ENCODE data around the gene MYLK2. TPM values are rescaled to one million over a fixed set of nuclear protein-coding genes. Genes with fewer than 3 reads are reported as not detected.

The MYLK2 gene
- total RNA-seq = 39.5 TPM
- polyA plus RNA-seq (ENCODE audit: insufficient read depth in 1 of 8, insufficient read length in 8 of 8, low replicate concordance in 1 of 8) = 10 to 100 TPM; 35.0 to 65.5 (median 43.4) TPM
- long read RNA-seq, donor 1, partial matches to known transcripts = 0 of 5 reads
- long read RNA-seq, donor 1, other reads (novel, unspliced or antisense) = 0 of 5 reads
- long read RNA-seq, donor 2 = 0 reads
- long read RNA-seq, donor 3, partial matches to known transcripts = 0 of 7 reads
- long read RNA-seq, donor 3, other reads (novel, unspliced or antisense) = 0 of 7 reads
- long read RNA-seq, donor 4, partial matches to known transcripts = 6 of 10 reads
- long read RNA-seq, donor 4, other reads (novel, unspliced or antisense) = 0 of 10 reads
- long read RNA-seq, donor 5, transcript MYLK2-201 (13 exons, 2,787 nt) = major isoform, 7 of 22 reads
- long read RNA-seq, donor 5, partial matches to known transcripts = 12 of 22 reads
- long read RNA-seq, donor 5, other reads (novel, unspliced or antisense) = 0 of 22 reads
- long read RNA-seq, donor 6, transcript MYLK2-201 (13 exons, 2,787 nt) = major isoform, 6 of 8 reads
- long read RNA-seq, donor 6, partial matches to known transcripts = 0 of 8 reads
- long read RNA-seq, donor 6, other reads (novel, unspliced or antisense) = 0 of 8 reads
- long read RNA-seq, donor 7, transcript MYLK2-201 (13 exons, 2,787 nt) = major isoform, 6 of 8 reads
- long read RNA-seq, donor 7, partial matches to known transcripts = 0 of 8 reads
- long read RNA-seq, donor 7, other reads (novel, unspliced or antisense) = 0 of 8 reads
- long read RNA-seq, donor 8, partial matches to known transcripts = 0 of 2 reads
- long read RNA-seq, donor 8, other reads (novel, unspliced or antisense) = 0 of 2 reads
- long read RNA-seq, donor 9, transcript MYLK2-201 (13 exons, 2,787 nt) = major isoform, 7 of 28 reads
- long read RNA-seq, donor 9, partial matches to known transcripts = 18 of 28 reads
- long read RNA-seq, donor 9, other reads (novel, unspliced or antisense) = 0 of 28 reads
- long read RNA-seq, donor 10, partial matches to known transcripts = 10 of 16 reads
- long read RNA-seq, donor 10, other reads (novel, unspliced or antisense) = 0 of 16 reads
- long read RNA-seq, donor 11, transcript MYLK2-201 (13 exons, 2,787 nt) = major isoform, 6 of 22 reads
- long read RNA-seq, donor 11, partial matches to known transcripts = 13 of 22 reads
- long read RNA-seq, donor 11, other reads (novel, unspliced or antisense) = 0 of 22 reads

- H3K27me3 ChIP-seq (ENCODE audit: control insufficient read depth, insufficient read depth, low read length) = no peaks in the 10 kb centered on the region
- DNase-seq = peak; percentile 90
- H3K4me3 ChIP-seq (ENCODE audit: low read length) = peak within 1 kb of the TSS; percentile 52
- WGBS (ENCODE audit: insufficient coverage) = 33% methylated on average over 11 of the region's 16 CpGs
- peaks cover 4% of the 10 kb centered on the region for H3K36me3 ChIP-seq (ENCODE audit: control insufficient read depth, insufficient read depth, low read length)
- H3K4me1 ChIP-seq (ENCODE audit: control insufficient read depth, insufficient read depth, low read length) = peaks cover 72% of the 10 kb centered on the region
- peak within 1 kb of the TSS; percentile 83 for H3K27ac ChIP-seq (ENCODE audit: low read length)
- no peaks in the 10 kb centered on the region for H3K9me3 ChIP-seq (replicated peaks; ENCODE audit: control insufficient read depth, low read depth, low read length)
These were observed at the start of gene MYLK2 for GRCh38 chr20:31819083-31819784. Gene MYLK2 (plus strand): TSS chr20:31819356. CDS start chr20:31819581, 225 bp downstream.

- Histone ChIP-seq H3K9me3 (replicated peaks; ENCODE audit: control insufficient read depth, low read depth, low read length) (no peaks in the 10 kb centered on the region), H3K27me3 (ENCODE audit: control insufficient read depth, insufficient read depth, low read length) (no peaks in the 10 kb centered on the region), H3K27ac (ENCODE audit: low read length) (no peak overlapping the region), H3K36me3 (ENCODE audit: control insufficient read depth, insufficient read depth, low read length) (peaks cover 27% of the 10 kb centered on the region), H3K4me1 (ENCODE audit: control insufficient read depth, insufficient read depth, low read length) (no peaks in the 10 kb centered on the region), H3K4me3 (ENCODE audit: low read length) (no peak overlapping the region)
- no CpG with 5 or more reads among the region's 5 CpGs for WGBS (ENCODE audit: insufficient coverage)
- DNase-seq = no peak
These were observed 49.5 kb upstream of the MYLK2 start for GRCh38 chr20:31769681-31770080.

- H3K4me3 ChIP-seq (ENCODE audit: low read length) = no peak overlapping the region
- peaks cover 27% of the 10 kb centered on the region for H3K36me3 ChIP-seq (ENCODE audit: control insufficient read depth, insufficient read depth, low read length)
- WGBS (ENCODE audit: insufficient coverage) = no CpG with 5 or more reads among the region's 1 CpG
These were observed 48.9 kb upstream of the MYLK2 start for GRCh38 chr20:31770243-31770642.

GRCh38 chr20:31774408-31774807, 44.7 kb upstream of the MYLK2 start:
- Histone ChIP-seq H3K9me3 (replicated peaks; ENCODE audit: control insufficient read depth, low read depth, low read length) (no peaks in the 10 kb centered on the region), H3K36me3 (ENCODE audit: control insufficient read depth, insufficient read depth, low read length) (peaks cover 28% of the 10 kb centered on the region), H3K4me3 (ENCODE audit: low read length) (no peak overlapping the region), H3K27ac (ENCODE audit: low read length) (no peak overlapping the region), H3K27me3 (ENCODE audit: control insufficient read depth, insufficient read depth, low read length) (no peaks in the 10 kb centered on the region), H3K4me1 (ENCODE audit: control insufficient read depth, insufficient read depth, low read length) (no peaks in the 10 kb centered on the region)
- no peak for DNase-seq
- no CpG with 5 or more reads among the region's 1 CpG for WGBS (ENCODE audit: insufficient coverage)

More at GRCh38 chr20:31770243-31770642, 48.9 kb upstream of the MYLK2 start:
- Histone ChIP-seq H3K27ac (ENCODE audit: low read length) (no peak overlapping the region), H3K4me1 (ENCODE audit: control insufficient read depth, insufficient read depth, low read length) (no peaks in the 10 kb centered on the region), H3K9me3 (replicated peaks; ENCODE audit: control insufficient read depth, low read depth, low read length) (no peaks in the 10 kb centered on the region), H3K27me3 (ENCODE audit: control insufficient read depth, insufficient read depth, low read length) (no peaks in the 10 kb centered on the region)
- DNase-seq = no peak

- WGBS (ENCODE audit: insufficient coverage) = no CpG with 5 or more reads among the region's 2 CpGs
- peaks cover 38% of the 10 kb centered on the region for H3K36me3 ChIP-seq (ENCODE audit: control insufficient read depth, insufficient read depth, low read length)
- H3K4me3 ChIP-seq (ENCODE audit: low read length) = no peak overlapping the region
- no peaks in the 10 kb centered on the region for H3K9me3 ChIP-seq (replicated peaks; ENCODE audit: control insufficient read depth, low read depth, low read length)
- H3K27me3 ChIP-seq (ENCODE audit: control insufficient read depth, insufficient read depth, low read length) = no peaks in the 10 kb centered on the region
- no peaks in the 10 kb centered on the region for H3K4me1 ChIP-seq (ENCODE audit: control insufficient read depth, insufficient read depth, low read length)
- no peak overlapping the region for H3K27ac ChIP-seq (ENCODE audit: low read length)
- no peak for DNase-seq
These were observed 38.3 kb upstream of the MYLK2 start for GRCh38 chr20:31780839-31781238.

GRCh38 chr20:31781945-31782344, 37.2 kb upstream of the MYLK2 start:
- H3K9me3 ChIP-seq (replicated peaks; ENCODE audit: control insufficient read depth, low read depth, low read length) = no peaks in the 10 kb centered on the region
- H3K4me1 ChIP-seq (ENCODE audit: control insufficient read depth, insufficient read depth, low read length) = no peaks in the 10 kb centered on the region
- no peak overlapping the region for H3K27ac ChIP-seq (ENCODE audit: low read length)
- H3K4me3 ChIP-seq (ENCODE audit: low read length) = no peak overlapping the region
- DNase-seq = no peak
- WGBS (ENCODE audit: insufficient coverage) = 96% methylated on average over 3 of the region's 4 CpGs
- no peaks in the 10 kb centered on the region for H3K27me3 ChIP-seq (ENCODE audit: control insufficient read depth, insufficient read depth, low read length)
- H3K36me3 ChIP-seq (ENCODE audit: control insufficient read depth, insufficient read depth, low read length) = peaks cover 42% of the 10 kb centered on the region

- H3K27me3 ChIP-seq (ENCODE audit: control insufficient read depth, insufficient read depth, low read length) = no peaks in the 10 kb centered on the region
- H3K27ac ChIP-seq (ENCODE audit: low read length) = no peak overlapping the region
- H3K4me1 ChIP-seq (ENCODE audit: control insufficient read depth, insufficient read depth, low read length) = no peaks in the 10 kb centered on the region
- no peak overlapping the region for H3K4me3 ChIP-seq (ENCODE audit: low read length)
- no peaks in the 10 kb centered on the region for H3K9me3 ChIP-seq (replicated peaks; ENCODE audit: control insufficient read depth, low read depth, low read length)
- DNase-seq = no peak
- peaks cover 38% of the 10 kb centered on the region for H3K36me3 ChIP-seq (ENCODE audit: control insufficient read depth, insufficient read depth, low read length)
- 92% methylated on average over 5 of the region's 7 CpGs for WGBS (ENCODE audit: insufficient coverage)
These were observed 34.7 kb upstream of the MYLK2 start for GRCh38 chr20:31784354-31785044.

- DNase-seq = no peak
- H3K36me3 ChIP-seq (ENCODE audit: control insufficient read depth, insufficient read depth, low read length) = peaks cover 34% of the 10 kb centered on the region
- 100% methylated on average over 3 of the region's 3 CpGs for WGBS (ENCODE audit: insufficient coverage)
These were observed 34.1 kb upstream of the MYLK2 start for GRCh38 chr20:31785089-31785488.

GRCh38 chr20:31788578-31788977, 30.6 kb upstream of the MYLK2 start:
- DNase-seq = no peak
- Histone ChIP-seq H3K36me3 (ENCODE audit: control insufficient read depth, insufficient read depth, low read length) (peaks cover 19% of the 10 kb centered on the region), H3K9me3 (replicated peaks; ENCODE audit: control insufficient read depth, low read depth, low read length) (no peaks in the 10 kb centered on the region), H3K4me1 (ENCODE audit: control insufficient read depth, insufficient read depth, low read length) (no peaks in the 10 kb centered on the region), H3K27ac (ENCODE audit: low read length) (no peak overlapping the region), H3K27me3 (ENCODE audit: control insufficient read depth, insufficient read depth, low read length) (no peaks in the 10 kb centered on the region), H3K4me3 (ENCODE audit: low read length) (no peak overlapping the region)
- WGBS (ENCODE audit: insufficient coverage) = 29% methylated on average over 1 of the region's 3 CpGs

More at GRCh38 chr20:31785089-31785488, 34.1 kb upstream of the MYLK2 start:
- H3K27me3 ChIP-seq (ENCODE audit: control insufficient read depth, insufficient read depth, low read length) = no peaks in the 10 kb centered on the region
- no peaks in the 10 kb centered on the region for H3K9me3 ChIP-seq (replicated peaks; ENCODE audit: control insufficient read depth, low read depth, low read length)
- H3K4me1 ChIP-seq (ENCODE audit: control insufficient read depth, insufficient read depth, low read length) = no peaks in the 10 kb centered on the region
- H3K4me3 ChIP-seq (ENCODE audit: low read length) = no peak overlapping the region
- H3K27ac ChIP-seq (ENCODE audit: low read length) = no peak overlapping the region
